Breast epithelium (tissue), 3 donors: Measurements from ENCODE around the gene TRAF3IP1.

Experiments
- POLR2A ChIP-seq: fragments of 450-650 bp; IDR thresholded peaks from one replicate; pipeline ENCODE4 v1.6.1; 2016; ENCODE audit warnings: antibody characterized with exemption, mild to moderate bottlenecking, moderate library complexity
- POLR2AphosphoS5 ChIP-seq, 3 donors: sonication (generic); formaldehyde crosslinking; IDR thresholded peaks; one replicate each; pipeline ENCODE4 v1.6.1; 2017; ENCODE audit warnings: antibody characterized with exemption in 3 of 3
- TF ChIP-seq, protein P1 (sequence below), 3 donors: fragments of 450-650 bp; IDR thresholded peaks; one replicate each; pipeline ENCODE4 v1.5.1; 2016 to 2017; ENCODE audit warnings: antibody characterized with exemption in 3 of 3, mild to moderate bottlenecking in 3 of 3, moderate library complexity in 3 of 3

DNA sequence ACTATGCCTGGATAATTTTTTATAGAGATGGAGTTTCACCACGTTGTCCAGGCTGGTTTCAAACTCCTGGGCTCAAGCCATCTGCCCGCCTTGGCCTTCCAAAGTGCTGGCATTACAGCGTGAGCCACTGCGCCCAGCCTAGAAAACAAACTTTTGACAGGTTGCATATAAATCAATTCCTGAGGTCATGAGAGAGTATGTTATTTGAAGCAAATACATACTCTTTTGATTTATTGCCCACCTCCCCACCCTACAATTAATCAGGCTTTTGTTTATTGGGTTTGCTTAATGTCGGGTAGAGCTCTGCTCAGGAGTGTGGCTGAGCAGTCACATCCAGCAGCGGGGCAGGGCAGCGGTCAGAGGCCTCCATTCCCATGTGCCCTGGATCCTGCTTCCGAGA is 68.5 kb downstream of the TRAF3IP1 start:
- no peak for TF ChIP-seq POLR2A
- TF ChIP-seq, protein P1, sequence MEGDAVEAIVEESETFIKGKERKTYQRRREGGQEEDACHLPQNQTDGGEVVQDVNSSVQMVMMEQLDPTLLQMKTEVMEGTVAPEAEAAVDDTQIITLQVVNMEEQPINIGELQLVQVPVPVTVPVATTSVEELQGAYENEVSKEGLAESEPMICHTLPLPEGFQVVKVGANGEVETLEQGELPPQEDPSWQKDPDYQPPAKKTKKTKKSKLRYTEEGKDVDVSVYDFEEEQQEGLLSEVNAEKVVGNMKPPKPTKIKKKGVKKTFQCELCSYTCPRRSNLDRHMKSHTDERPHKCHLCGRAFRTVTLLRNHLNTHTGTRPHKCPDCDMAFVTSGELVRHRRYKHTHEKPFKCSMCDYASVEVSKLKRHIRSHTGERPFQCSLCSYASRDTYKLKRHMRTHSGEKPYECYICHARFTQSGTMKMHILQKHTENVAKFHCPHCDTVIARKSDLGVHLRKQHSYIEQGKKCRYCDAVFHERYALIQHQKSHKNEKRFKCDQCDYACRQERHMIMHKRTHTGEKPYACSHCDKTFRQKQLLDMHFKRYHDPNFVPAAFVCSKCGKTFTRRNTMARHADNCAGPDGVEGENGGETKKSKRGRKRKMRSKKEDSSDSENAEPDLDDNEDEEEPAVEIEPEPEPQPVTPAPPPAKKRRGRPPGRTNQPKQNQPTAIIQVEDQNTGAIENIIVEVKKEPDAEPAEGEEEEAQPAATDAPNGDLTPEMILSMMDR (IDR thresholded peaks at IDR 0.05), result no peak
- no peak for TF ChIP-seq POLR2AphosphoS5 (IDR thresholded peaks at IDR 0.05)
